ENCODE measurements around the gene CCDC92. TPM values are rescaled to one million over a fixed set of nuclear protein-coding genes. Genes with fewer than 3 reads are reported as not detected.

Gene CCDC92
- total RNA-seq, 2 experiments from 2014 or later = 20.3 to 20.5 TPM

DNA sequence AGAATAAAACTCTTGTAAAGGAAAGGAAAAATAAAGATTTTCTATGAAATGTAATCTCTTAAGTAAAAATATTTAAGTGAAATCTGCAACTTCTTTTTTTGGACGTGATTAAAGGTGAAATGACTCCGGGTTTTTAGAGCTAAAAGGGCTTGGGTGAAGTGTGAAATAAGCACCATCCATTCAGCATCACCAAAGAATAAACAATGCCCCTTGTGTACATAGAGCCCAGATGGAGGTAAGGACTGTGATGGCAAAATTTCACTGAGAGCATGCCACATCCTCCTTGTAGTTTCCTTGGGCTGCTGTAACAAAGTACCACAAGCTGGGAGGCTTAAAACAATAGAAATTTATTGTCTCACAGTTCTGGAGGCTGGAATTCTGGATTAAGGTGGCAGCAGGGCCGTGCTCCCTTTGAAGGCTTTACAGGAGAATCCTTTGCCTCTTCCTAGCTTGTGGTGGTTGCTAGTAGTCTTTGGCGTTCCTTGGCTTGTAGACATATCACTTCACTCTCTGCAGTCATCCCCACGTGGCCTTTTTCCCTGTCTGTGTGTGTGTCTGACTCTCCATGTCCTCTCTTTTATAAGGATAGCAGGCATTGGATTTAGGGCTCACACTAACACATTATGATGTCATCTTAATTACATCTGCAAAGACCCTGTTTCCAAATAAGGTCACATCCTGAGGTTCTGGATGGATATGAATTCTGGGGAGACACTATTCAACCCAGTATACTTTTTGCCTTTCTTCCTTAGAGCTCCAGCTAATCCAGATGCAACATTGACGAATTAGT, 24.6 kb upstream of the CCDC92 start:
- Mint-ChIP-seq H3K9me3 (no peaks in the 10 kb centered on the region), H3K27ac (no peak overlapping the region), H3K4me1 (peaks cover 14% of the 10 kb centered on the region), H3K4me3 (no peak overlapping the region), H3K27me3 (no peaks in the 10 kb centered on the region), H3K36me3 (ENCODE audit: low read depth) (peaks cover 5% of the 10 kb centered on the region)
- CTCF ChIA-PET = no interaction called here
- DNase-seq = no peak
- POLR2A ChIA-PET = no interaction called here

DNA sequence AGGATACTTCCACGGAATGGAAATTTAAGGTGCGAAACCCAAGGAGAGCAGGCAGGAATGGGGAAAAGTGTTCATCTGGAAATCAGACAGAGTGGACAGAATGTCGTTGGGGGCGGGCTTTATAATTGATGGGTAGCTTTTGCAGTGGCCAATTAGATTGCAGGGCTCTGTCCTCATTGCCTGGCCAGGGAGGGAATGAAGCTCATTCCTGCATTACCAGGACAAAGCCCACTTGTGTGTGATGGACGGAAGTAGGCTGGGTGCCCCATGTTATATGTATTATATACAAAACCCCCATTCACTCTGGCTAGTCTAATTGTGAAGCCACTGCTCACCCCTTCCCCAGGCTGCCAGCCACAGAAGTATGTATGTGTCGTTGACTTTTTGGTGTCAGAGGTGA, 23.9 kb upstream of the CCDC92 start:
- ChIA-PET CTCF (interaction anchor here (0.6 kb wide), 1 partner anchor 137 kb away, joined by 4 read pairs; no protein-coding TSS in a partner anchor), POLR2A (no interaction called here)
- no peak overlapping the region for H3K27ac Mint-ChIP-seq
- no peaks in the 10 kb centered on the region for H3K9me3 Mint-ChIP-seq
- no peaks in the 10 kb centered on the region for H3K27me3 Mint-ChIP-seq
- DNase-seq = no peak
- H3K4me1 Mint-ChIP-seq = peaks cover 14% of the 10 kb centered on the region
- H3K36me3 Mint-ChIP-seq (ENCODE audit: low read depth) = peaks cover 9% of the 10 kb centered on the region
- H3K4me3 Mint-ChIP-seq = no peak overlapping the region

DNA sequence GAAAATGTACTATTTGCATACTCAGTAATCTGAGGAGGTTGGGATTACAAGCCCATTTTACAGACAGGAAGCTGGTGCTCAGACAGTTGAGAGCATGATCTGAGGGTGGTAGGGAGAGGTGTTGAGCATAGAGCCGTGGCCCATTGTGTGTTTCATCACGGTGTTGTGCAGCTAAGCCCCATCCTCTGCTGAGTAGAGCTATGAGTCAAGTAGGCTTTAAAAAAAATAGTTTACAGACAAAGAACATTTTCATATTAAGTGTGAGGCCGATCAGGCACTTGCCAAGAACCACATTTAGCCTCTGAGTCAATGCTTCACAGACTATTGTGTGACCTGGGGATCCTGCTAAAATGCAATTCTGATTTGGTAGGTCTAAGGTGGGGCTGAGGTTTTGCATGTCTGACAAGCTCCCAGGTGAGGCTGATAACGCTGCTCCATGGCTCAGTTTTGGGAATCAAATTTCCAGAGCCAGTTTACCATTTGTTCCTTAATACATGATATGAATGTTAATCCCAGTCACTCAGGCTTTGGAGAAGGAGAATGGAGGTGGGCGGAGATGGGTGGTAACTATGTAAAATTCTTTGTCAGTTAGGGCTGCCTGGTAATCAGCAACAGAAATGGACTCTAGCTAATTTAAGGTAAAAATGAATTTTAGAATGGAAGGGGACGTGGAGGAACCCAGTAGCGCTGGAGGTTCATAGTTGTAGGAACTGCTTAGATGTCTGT, 22.6 kb upstream of the CCDC92 start:
- H3K4me1 Mint-ChIP-seq = peaks cover 16% of the 10 kb centered on the region
- H3K9me3 Mint-ChIP-seq = no peaks in the 10 kb centered on the region
- H3K4me3 Mint-ChIP-seq = no peak overlapping the region
- no peak for DNase-seq
- POLR2A ChIA-PET = no interaction called here
- H3K36me3 Mint-ChIP-seq (ENCODE audit: low read depth) = peaks cover 18% of the 10 kb centered on the region
- no peaks in the 10 kb centered on the region for H3K27me3 Mint-ChIP-seq
- CTCF ChIA-PET = interaction anchor here (1.0 to 1.4 kb wide), 3 partner anchors 11 to 90 kb away, joined by 3 to 5 read pairs (median 3); no protein-coding TSS in a partner anchor
- no peak overlapping the region for H3K27ac Mint-ChIP-seq

DNA sequence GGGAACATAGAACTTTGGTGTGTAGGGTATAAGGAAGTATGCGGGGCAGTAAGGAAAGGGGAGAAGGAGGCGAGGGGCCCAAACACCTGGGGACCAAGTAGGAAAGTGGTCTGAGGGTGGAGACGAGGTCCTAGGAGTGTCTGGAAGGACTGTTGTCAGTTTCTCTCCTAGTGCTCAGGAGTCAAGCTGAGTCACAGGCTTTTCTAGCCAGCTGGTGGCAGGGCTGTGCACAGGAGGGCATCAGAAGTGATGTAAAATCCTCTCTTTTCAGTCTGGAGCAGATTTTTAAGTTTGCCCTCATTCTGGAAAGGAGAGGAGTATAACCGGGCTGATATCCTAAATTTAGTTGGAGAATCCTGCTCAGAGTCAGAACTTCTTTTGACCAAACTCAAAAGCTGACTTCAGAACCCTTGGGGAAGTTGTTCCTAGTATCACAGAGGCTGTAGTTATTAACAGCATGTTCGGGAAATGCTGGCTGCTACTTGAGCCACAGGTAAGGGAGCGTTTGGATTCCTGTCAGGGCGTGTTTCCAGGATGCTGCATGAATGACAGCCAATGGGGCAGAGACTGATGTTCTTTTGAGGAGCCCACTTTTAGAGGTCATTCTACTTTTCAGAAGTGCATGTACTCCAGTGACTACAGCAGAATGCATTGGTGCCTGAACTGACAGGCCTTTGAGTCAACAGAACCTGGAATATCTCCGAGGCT, 19.6 kb upstream of the CCDC92 start:
- H3K36me3 Mint-ChIP-seq (ENCODE audit: low read depth) = peaks cover 34% of the 10 kb centered on the region
- CTCF ChIA-PET = no interaction called here
- H3K27me3 Mint-ChIP-seq = no peaks in the 10 kb centered on the region

DNA sequence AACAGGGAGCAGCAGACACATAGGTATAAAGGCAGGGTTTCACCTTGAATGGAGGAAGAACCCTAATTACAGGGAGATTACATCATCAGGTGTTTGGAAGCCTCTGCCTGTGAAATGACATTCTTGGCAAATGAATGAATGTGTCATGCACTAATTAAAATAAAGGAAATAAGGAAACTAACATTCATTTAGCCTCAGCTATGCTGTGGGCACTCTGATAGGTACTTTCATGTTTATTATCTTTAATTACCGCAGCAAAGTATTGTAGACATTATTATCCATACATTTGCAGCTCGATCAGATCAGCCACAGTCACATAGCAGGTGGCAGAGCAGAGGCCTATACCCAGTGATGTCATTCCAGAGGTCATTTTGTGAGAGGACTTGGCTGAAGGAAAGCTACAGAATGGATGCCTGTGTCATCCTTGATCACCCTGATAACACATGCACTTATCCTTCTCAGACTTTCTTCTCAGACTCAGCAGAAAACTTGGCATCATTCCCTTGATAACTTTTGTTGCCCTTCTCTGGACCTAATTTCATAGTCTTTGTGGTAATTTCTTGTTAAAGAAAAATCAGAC, 18.8 kb upstream of the CCDC92 start:
- ChIA-PET POLR2A (interaction anchor here (0.6 kb wide), 1 partner anchor 1389 kb away, joined by 4 read pairs; no protein-coding TSS in a partner anchor), CTCF (no interaction called here)
- Mint-ChIP-seq H3K9me3 (no peaks in the 10 kb centered on the region), H3K4me1 (peaks cover 12% of the 10 kb centered on the region), H3K27ac (no peak overlapping the region), H3K36me3 (ENCODE audit: low read depth) (peaks cover 34% of the 10 kb centered on the region), H3K27me3 (no peaks in the 10 kb centered on the region), H3K4me3 (no peak overlapping the region)
- DNase-seq = no peak

More for the DNA sequence above, 19.6 kb upstream of the CCDC92 start:
- no peak for DNase-seq
- Mint-ChIP-seq H3K27ac (no peak overlapping the region), H3K4me1 (peaks cover 16% of the 10 kb centered on the region), H3K9me3 (no peaks in the 10 kb centered on the region), H3K4me3 (no peak overlapping the region)
- POLR2A ChIA-PET = interaction anchor here (0.6 kb wide), 1 partner anchor 1389 kb away, joined by 4 read pairs; no protein-coding TSS in a partner anchor

DNA sequence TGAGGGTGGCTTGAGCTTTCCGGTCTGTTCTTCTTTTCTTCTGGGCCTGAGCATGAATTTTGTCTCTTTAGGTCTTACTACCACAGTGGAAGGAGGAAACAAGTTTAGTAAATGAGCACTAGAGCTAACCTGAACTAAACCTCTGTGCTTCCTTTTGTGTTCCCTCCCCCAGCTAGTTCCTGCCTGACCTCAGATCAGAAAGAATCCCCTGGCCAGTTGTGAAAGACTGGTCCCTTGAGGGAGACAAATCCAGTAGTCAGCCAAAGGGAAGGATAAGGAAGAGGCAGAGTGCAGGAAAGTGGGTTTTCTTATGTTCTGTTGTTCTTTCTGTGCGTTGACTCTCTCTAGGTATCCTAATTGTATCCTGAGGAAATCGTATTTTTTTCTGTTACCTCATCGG, 17.9 kb upstream of the CCDC92 start:
- no peak for DNase-seq
- CTCF ChIA-PET = no interaction called here
- no peaks in the 10 kb centered on the region for H3K9me3 Mint-ChIP-seq
- peaks cover 34% of the 10 kb centered on the region for H3K36me3 Mint-ChIP-seq (ENCODE audit: low read depth)
- H3K4me1 Mint-ChIP-seq = peaks cover 8% of the 10 kb centered on the region
- no peak overlapping the region for H3K27ac Mint-ChIP-seq
- no peaks in the 10 kb centered on the region for H3K27me3 Mint-ChIP-seq
- no peak overlapping the region for H3K4me3 Mint-ChIP-seq
- POLR2A ChIA-PET = no interaction called here

DNA sequence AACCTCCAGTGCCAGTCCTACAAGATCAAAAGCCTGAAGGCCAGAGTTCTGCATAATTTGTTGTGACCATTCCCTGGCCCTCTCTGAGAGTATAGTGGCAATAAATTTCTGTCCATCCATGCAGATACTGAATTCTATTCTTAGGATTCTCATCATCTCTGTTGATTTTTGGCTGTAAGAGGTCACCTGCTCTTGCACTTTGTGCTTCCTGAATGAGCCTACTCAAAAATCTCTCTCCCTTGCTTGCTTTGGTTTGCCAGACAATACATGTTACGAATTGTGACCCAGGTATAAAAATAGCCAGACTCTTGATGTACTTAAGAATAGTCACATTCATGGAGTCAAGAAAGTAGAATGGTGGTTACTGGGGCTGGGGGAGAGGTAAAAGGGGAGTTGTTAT, 17.1 kb upstream of the CCDC92 start:
- H3K36me3 Mint-ChIP-seq (ENCODE audit: low read depth) = peaks cover 34% of the 10 kb centered on the region
- CTCF ChIA-PET = no interaction called here
- no peak for DNase-seq
- no peak overlapping the region for H3K27ac Mint-ChIP-seq
- H3K27me3 Mint-ChIP-seq = no peaks in the 10 kb centered on the region
- POLR2A ChIA-PET = no interaction called here
- H3K4me3 Mint-ChIP-seq = no peak overlapping the region
- no peaks in the 10 kb centered on the region for H3K9me3 Mint-ChIP-seq
- peaks cover 6% of the 10 kb centered on the region for H3K4me1 Mint-ChIP-seq

DNA sequence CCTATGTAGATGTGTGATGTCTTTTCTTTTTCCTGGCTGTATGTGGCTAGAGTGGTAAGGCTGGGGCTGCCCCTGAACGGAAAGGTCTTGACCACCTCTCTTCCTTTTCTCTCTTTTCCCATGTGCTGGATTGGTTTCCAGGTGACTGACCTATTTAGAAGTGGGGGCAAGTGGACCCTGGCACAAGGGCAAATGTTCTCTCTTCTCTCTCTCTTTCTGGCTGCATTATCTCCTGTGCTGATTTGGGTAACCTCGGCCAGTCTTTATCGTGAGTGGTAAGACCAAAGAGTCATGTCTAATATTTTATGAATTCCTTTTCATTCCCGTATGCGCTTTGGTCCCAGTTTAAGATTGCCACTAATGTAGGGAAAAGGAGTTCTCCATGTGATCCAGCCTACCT, 16.5 kb upstream of the CCDC92 start:
- no peak overlapping the region for H3K27ac Mint-ChIP-seq
- POLR2A ChIA-PET = interaction anchor here (1.1 kb wide), 1 partner anchor 13 kb away, joined by 3 read pairs; no protein-coding TSS in a partner anchor
- CTCF ChIA-PET = no interaction called here
- peaks cover 34% of the 10 kb centered on the region for H3K36me3 Mint-ChIP-seq (ENCODE audit: low read depth)
- H3K9me3 Mint-ChIP-seq = no peaks in the 10 kb centered on the region
- H3K4me1 Mint-ChIP-seq = peaks cover 2% of the 10 kb centered on the region
- no peak overlapping the region for H3K4me3 Mint-ChIP-seq
- no peak for DNase-seq
- H3K27me3 Mint-ChIP-seq = no peaks in the 10 kb centered on the region

DNA sequence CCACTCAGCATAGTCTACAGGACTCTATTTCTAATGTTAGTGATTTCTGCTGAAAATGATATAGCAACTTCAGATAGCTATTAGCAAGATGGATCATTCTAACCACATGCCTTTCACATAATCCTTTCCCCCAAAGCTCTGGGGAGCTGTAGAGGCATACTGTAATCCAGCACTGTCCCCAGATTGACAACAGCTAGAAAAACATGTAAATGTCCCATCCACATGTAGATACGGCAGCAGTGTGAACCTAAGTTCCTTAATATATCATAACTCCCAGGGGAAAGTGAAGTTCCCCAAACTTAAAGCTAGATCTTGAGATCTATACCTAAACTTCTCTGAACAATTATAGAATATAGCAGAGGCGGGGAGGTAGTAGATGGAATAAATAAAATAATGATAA, 14.4 kb upstream of the CCDC92 start:
- Mint-ChIP-seq H3K4me3 (no peak overlapping the region), H3K4me1 (peaks cover 4% of the 10 kb centered on the region), H3K9me3 (no peaks in the 10 kb centered on the region), H3K27me3 (no peaks in the 10 kb centered on the region), H3K27ac (no peak overlapping the region), H3K36me3 (ENCODE audit: low read depth) (peaks cover 32% of the 10 kb centered on the region)
- ChIA-PET POLR2A (interaction anchor here (1.4 kb wide), 1 partner anchor 13 kb away, joined by 5 read pairs; no protein-coding TSS in a partner anchor), CTCF (interaction anchor here (0.5 to 7.0 kb wide), 5 partner anchors 10 to 263 kb away, joined by 3 to 59 read pairs (median 4); no protein-coding TSS in a partner anchor)
- DNase-seq = no peak

DNA sequence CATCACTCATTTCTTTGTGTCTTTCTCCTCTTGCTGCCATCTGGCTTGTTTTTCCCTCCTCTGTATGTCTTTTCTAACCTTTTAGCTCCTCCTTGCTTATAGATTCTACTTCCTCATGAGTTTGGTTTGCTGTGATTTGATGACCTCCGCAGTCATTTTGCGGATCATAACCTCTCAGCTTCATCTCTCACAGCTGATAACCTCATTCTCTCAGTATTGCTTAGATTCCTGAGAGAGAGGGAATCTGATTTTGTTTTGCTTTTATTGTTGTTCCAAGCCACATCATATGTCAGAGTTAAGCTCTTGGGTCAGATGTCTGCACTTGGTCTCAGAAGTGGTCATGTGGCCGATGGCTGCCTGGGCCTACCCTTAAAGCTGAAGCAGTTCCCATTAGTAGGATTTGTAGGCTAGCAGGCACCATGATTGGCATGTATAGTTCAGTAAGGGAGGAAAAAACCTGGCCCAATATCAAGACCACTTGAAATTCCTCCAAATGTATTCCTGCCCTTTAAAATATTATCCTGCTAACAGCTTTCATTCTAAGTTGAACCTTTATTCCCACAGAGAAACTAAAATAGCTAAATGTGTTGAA, 13.8 kb upstream of the CCDC92 start:
- H3K4me3 Mint-ChIP-seq = no peak overlapping the region
- H3K36me3 Mint-ChIP-seq (ENCODE audit: low read depth) = peaks cover 28% of the 10 kb centered on the region
- H3K27me3 Mint-ChIP-seq = no peaks in the 10 kb centered on the region
- no peak overlapping the region for H3K27ac Mint-ChIP-seq
- DNase-seq = no peak
- no peaks in the 10 kb centered on the region for H3K9me3 Mint-ChIP-seq
- ChIA-PET CTCF (interaction anchor here (0.5 to 7.0 kb wide), 5 partner anchors 9 to 262 kb away, joined by 3 to 59 read pairs (median 4); no protein-coding TSS in a partner anchor), POLR2A (interaction anchor here (1.4 kb wide), 1 partner anchor 12 kb away, joined by 5 read pairs; no protein-coding TSS in a partner anchor)
- peaks cover 4% of the 10 kb centered on the region for H3K4me1 Mint-ChIP-seq

DNA sequence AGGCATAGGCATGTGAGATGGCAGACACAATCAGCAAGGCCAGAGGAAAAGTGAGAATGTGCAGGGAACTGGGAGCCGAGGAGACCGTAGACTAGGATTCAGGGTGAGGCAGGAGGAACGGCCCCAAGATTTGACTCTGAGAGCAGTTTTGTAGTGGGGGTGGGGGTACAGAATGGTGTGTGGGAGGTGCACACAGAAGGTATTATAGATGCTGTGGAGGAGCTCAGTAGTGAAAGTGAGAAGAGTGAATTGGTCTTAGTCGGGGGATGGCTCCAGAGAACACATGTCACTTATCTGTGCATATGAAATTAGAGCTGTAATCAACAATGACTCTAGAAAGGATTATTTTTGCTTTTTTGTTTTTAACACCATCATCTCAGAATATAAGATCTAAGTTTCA, 12.3 kb upstream of the CCDC92 start:
- Mint-ChIP-seq H3K9me3 (no peaks in the 10 kb centered on the region), H3K36me3 (ENCODE audit: low read depth) (peaks cover 22% of the 10 kb centered on the region), H3K27me3 (no peaks in the 10 kb centered on the region), H3K27ac (no peak overlapping the region), H3K4me1 (peaks cover 2% of the 10 kb centered on the region), H3K4me3 (no peak overlapping the region)
- POLR2A ChIA-PET = no interaction called here
- DNase-seq = no peak
- CTCF ChIA-PET = interaction anchor here (0.9 to 7.0 kb wide), 4 partner anchors 9 to 80 kb away, joined by 3 to 59 read pairs (median 3); no protein-coding TSS in a partner anchor

DNA sequence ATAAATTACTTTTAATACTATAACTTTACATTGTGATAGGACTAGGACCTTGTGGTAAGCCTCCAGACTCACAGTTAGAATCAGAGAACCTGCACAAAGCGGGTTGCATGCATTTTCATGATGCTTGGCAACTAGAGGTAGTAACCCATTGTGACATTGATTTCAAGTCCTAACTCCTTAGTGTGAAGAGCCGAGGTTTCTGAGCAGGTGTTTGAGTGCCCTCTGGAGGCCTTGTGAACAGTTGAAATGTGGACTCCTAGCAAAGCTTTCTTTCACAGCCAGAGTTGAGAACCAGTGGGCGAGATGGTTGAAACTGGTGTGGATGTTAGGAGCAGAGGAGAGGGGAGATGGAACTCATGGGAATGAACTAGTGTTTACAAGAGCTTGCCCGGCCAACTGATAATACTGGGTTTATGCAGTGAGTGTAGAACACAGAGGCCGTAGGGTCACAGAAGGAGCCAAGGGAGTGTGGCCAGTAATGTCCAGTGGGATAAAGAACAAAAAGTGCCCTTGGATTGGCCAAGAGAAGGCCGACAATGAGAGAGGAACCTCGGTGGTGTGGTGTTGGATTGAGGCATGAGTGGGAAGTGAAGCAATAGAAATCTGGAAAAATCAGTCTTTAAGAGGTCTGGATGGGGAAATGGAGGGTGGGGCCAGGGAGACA, 11.3 kb upstream of the CCDC92 start:
- Mint-ChIP-seq H3K4me1 (peaks cover 6% of the 10 kb centered on the region), H3K9me3 (no peaks in the 10 kb centered on the region), H3K27me3 (no peaks in the 10 kb centered on the region), H3K4me3 (no peak overlapping the region), H3K27ac (no peak overlapping the region), H3K36me3 (ENCODE audit: low read depth) (peaks cover 17% of the 10 kb centered on the region)
- peak; percentile 55 for DNase-seq
- POLR2A ChIA-PET = no interaction called here
- CTCF ChIA-PET = interaction anchor here (0.7 to 7.0 kb wide), 8 partner anchors 11 to 83 kb away, joined by 3 to 59 read pairs (median 3); no protein-coding TSS in a partner anchor
